Ascending aorta (tissue), 2 donors: ENCODE measurements around the gene COL4A2. TPM values are rescaled to one million over a fixed set of nuclear protein-coding genes. Genes with fewer than 3 reads are reported as not detected.
"Not testable (repeated sequence)": the region's sequence is repeated elsewhere in the genome, so short reads cannot be mapped to it uniquely, and the experiment has no call there.

Source experiments
- DNase-seq, 2 donors: peaks; one replicate each; pipeline ENCODE4 v3.0.0-alpha.2; 2019; ENCODE audit warnings: low spot score in 2 of 2
- H3K27ac ChIP-seq, 2 donors: fragments of 200-600 bp; sonication (generic); one replicate each; pipeline ENCODE4 v1.5.1; 2016 to 2017; ENCODE audit warnings: mild to moderate bottlenecking in 1 of 2
- H3K27me3 ChIP-seq: fragments of 200-600 bp; sonication (generic); one replicate; pipeline ENCODE4 v1.5.1; 2017
- H3K36me3 ChIP-seq, 2 donors: fragments of 200-600 bp; sonication (generic); one replicate each; pipeline ENCODE4 v1.5.1; 2016
- H3K4me1 ChIP-seq, 2 donors: fragments of 200-600 bp; sonication (generic); one replicate each; pipeline ENCODE4 v1.5.1; 2016 to 2017; ENCODE audit warnings: mild to moderate bottlenecking in 1 of 2
- H3K4me3 ChIP-seq, 2 donors: fragments of 200-600 bp; sonication (generic); one replicate each; pipeline ENCODE4 v1.5.1; 2016 to 2017; ENCODE audit warnings: mild to moderate bottlenecking in 1 of 2
- H3K9me3 ChIP-seq, 2 donors: fragments of 200-600 bp; sonication (generic); one replicate each; pipeline ENCODE4 v1.5.1; 2016
- intact Hi-C: fragments of 100-400 bp; cut with DNase I; formaldehyde crosslinking; loops from one replicate; pipeline ENCODE4 v1.15.1; 2023
- total RNA-seq: library from RNA; depleted of rRNA; stranded (reverse); fragments of >200 nt; gene quantifications from one replicate; pipeline ENCODE4 v1.1.0, GENCODE V29; 2016
- TF ChIP-seq, protein P1 (sequence below), 3 experiments: fragments of 200-600 bp in 2 of 3; fragments of 450-650 bp in 1 of 3; sonication (generic) in 2 of 3; IDR thresholded peaks; one replicate each; pipeline ENCODE4 v1.5.1; 2016 to 2019; ENCODE audit warnings: antibody characterized with exemption in 3 of 3, mild to moderate bottlenecking in 1 of 3, moderate library complexity in 1 of 3

Gene COL4A2
- total RNA-seq, 1 donor from 2014 or later: 1,227 TPM

DNA sequence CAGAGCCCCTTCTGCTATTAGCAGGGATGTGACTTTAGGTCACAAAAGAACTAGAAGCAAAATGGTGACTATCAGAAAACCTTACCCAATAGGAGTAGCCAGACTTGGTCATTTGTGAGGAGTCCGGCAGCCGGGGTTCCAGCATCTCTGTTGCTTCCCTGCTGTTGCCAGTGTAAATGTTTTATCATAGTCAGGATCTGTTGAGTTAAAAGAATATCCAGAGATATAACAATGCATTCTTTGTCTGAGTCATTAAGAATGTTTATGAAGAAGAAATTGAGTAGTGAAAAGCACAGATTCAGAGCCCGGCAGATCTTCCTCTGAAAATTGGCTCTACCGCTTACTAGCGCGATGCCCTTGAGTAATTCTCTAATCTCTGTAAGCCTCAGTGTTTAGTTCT, 84.2 kb downstream of the COL4A2 start:
- intact Hi-C loops: no loop called here
- TF ChIP-seq, protein P1, sequence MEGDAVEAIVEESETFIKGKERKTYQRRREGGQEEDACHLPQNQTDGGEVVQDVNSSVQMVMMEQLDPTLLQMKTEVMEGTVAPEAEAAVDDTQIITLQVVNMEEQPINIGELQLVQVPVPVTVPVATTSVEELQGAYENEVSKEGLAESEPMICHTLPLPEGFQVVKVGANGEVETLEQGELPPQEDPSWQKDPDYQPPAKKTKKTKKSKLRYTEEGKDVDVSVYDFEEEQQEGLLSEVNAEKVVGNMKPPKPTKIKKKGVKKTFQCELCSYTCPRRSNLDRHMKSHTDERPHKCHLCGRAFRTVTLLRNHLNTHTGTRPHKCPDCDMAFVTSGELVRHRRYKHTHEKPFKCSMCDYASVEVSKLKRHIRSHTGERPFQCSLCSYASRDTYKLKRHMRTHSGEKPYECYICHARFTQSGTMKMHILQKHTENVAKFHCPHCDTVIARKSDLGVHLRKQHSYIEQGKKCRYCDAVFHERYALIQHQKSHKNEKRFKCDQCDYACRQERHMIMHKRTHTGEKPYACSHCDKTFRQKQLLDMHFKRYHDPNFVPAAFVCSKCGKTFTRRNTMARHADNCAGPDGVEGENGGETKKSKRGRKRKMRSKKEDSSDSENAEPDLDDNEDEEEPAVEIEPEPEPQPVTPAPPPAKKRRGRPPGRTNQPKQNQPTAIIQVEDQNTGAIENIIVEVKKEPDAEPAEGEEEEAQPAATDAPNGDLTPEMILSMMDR (IDR thresholded peaks at IDR 0.05): no peak
- peak overlapping the region; percentile 98 to 99 for H3K27ac ChIP-seq
- no peaks in the 10 kb centered on the region for H3K27me3 ChIP-seq
- no peaks in the 10 kb centered on the region for H3K9me3 ChIP-seq
- DNase-seq: no peak
- peaks cover 22 to 81% of the 10 kb centered on the region in 2 donors for H3K4me1 ChIP-seq
- no peak overlapping the region for H3K4me3 ChIP-seq
- H3K36me3 ChIP-seq: no peaks in the 10 kb centered on the region

DNA sequence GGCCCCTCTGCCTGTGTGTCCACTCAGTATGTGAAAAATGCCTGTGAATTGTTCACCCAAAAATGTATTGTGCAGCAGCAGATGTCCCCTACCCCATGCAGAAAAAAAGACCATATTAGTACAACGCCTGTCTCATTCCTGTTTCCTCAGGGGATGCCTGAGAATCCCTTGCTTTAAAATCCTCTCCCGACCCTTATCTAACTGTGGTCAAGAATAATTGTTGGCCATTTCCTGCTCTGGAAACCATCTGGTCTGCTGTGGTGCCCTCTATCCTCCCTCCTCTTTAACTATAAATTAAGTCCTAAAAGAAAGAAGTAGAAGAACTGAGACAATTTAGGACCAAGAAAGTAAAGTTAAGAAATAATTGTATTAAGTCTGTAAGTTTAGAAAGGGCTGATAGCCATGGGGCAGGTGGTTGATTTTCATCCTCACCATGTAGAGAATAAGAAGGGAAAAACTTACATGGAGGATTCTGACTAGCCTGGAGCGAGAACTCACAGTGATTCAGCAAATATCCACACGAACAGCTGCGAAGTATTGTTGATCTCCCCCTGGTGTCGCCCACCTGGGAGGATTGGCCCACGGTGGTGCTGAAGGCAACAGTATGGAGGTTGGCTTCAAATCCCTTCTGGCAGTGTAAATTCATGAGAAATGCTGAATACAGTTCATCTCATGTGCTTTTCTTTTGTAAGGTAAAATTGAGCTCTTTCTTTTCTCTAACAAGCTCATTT, 85.6 kb downstream of the COL4A2 start:
- Histone ChIP-seq H3K27me3 (no peaks in the 10 kb centered on the region), H3K27ac (peak overlapping the region; percentile 98 to 99), H3K4me3 (no peak overlapping the region), H3K36me3 (no peaks in the 10 kb centered on the region), H3K4me1 (peaks cover 24 to 78% of the 10 kb centered on the region in 2 donors), H3K9me3 (no peaks in the 10 kb centered on the region)
- TF ChIP-seq, protein P1 (IDR thresholded peaks at IDR 0.05): no peak
- intact Hi-C loops: no loop called here
- no peak for DNase-seq

DNA sequence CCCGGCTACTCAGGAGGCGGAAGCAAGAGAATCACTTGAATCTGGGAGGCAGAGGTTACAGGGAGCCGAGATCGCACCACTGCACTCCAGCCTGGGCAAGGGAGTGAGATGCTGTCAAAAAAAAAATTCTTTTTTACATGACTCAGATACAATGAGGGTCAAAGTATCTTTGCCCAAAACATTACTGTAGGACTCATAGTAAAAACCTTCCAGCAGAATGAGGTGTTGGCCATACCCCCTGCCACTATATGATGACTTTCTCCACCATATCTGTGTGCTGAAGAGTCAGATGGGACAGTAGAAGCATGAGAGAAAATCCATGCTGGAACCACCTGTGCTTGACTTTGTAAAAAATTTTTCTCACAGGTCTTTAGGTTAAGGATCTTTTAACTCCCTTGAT, 86.7 kb downstream of the COL4A2 start:
- intact Hi-C loops: no loop called here
- H3K36me3 ChIP-seq: no peaks in the 10 kb centered on the region
- no peak overlapping the region for H3K4me3 ChIP-seq
- DNase-seq: peak in 1 of 2 donors; percentile 38
- TF ChIP-seq, protein P1 (IDR thresholded peaks at IDR 0.05): no peak
- H3K4me1 ChIP-seq: peaks cover 30 to 83% of the 10 kb centered on the region in 2 donors
- no peaks in the 10 kb centered on the region for H3K27me3 ChIP-seq
- no peaks in the 10 kb centered on the region for H3K9me3 ChIP-seq
- peak overlapping the region; percentile 98 to 99 for H3K27ac ChIP-seq

DNA sequence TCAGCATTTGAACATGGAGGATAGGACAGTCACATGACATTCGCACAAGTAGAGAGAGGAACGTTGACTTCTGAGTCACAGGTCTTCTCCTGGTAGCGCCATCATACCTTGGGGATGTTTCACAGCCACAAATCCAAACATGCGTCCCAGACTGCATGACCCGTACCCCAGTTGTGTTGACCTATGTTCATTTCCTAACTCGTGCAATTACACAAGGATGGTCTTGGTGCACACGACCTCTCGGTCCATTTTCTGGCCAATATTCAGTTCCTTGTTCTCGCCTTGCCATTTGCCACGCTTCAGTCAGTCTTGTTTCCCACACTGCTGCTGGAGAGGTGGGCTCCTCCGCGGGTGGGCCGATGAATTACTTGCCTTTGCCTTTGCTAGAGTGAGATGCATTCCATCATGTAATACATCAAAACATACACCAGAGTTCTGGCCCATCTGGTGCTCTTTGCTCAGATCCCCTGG, 87.3 kb downstream of the COL4A2 start:
- H3K36me3 ChIP-seq: no peaks in the 10 kb centered on the region
- intact Hi-C loops: no loop called here
- H3K4me3 ChIP-seq: no peak overlapping the region
- no peaks in the 10 kb centered on the region for H3K27me3 ChIP-seq
- peaks cover 28 to 83% of the 10 kb centered on the region in 2 donors for H3K4me1 ChIP-seq
- H3K27ac ChIP-seq: peak overlapping the region; percentile 98 to 99
- TF ChIP-seq, protein P1 (IDR thresholded peaks at IDR 0.05): no peak
- no peaks in the 10 kb centered on the region for H3K9me3 ChIP-seq
- DNase-seq: no peak

DNA sequence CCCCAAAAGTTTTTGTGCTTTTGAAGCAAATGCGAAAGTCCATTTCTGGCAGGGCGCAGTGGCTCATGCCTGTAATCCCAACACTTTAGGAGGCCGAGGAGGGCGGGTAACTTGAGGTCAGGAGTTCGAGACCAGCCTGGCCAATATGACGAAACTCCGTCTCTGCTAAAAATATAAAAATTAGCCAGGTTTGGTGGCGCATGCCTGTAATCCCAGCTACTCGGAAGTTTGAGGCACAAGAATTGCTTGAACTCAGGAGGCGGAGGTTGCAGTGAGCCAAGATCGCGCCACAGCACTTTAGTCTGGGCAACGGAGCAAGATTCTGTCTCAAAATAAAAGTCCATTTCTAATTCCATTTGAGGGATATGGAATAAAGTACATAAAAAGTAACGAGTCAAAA, 88.5 kb downstream of the COL4A2 start:
- peaks cover 26 to 82% of the 10 kb centered on the region in 2 donors for H3K4me1 ChIP-seq

DNA sequence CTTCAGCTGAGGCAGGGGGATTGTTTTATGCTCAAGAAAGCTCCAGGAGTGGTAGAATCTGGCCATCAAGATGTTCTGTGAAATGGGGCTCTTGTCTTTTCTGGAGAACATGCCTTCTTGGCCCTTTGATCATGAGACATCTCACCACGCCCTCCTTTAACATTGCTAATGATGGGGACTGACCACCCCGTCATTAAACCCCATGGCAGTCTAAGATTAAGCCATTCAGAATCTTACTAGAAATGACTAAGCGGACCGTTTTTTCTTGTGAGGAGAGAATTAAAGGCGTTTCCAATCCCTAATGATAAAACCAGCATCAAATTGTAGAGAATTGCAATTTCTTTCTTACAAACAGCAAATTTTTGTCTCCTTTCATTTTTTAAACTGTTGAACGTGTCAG, 89.4 kb downstream of the COL4A2 start:
- H3K4me1 ChIP-seq: peaks cover 26 to 79% of the 10 kb centered on the region in 2 donors
- no peaks in the 10 kb centered on the region for H3K36me3 ChIP-seq
- intact Hi-C loops: loop anchor here (1.0 to 2.0 kb wide), 2 partner anchors 34 to 55 kb away; no protein-coding TSS in a partner anchor
- H3K27ac ChIP-seq: peak overlapping the region; percentile 98 to 99
- peak overlapping the region; percentile 5 to 20 for H3K4me3 ChIP-seq
- H3K27me3 ChIP-seq: no peaks in the 10 kb centered on the region
- no peaks in the 10 kb centered on the region for H3K9me3 ChIP-seq
- no peak for DNase-seq
- TF ChIP-seq, protein P1 (IDR thresholded peaks at IDR 0.05): no peak

More for the DNA sequence above, 88.5 kb downstream of the COL4A2 start:
- not testable (repeated sequence) for H3K36me3 ChIP-seq, H3K9me3 ChIP-seq, H3K27me3 ChIP-seq
- intact Hi-C loops: loop anchor here (1.0 to 2.0 kb wide), 2 partner anchors 33 to 54 kb away; no protein-coding TSS in a partner anchor
- H3K4me3 ChIP-seq: peak overlapping the region in 1 of 2 donors; percentile 5
- H3K27ac ChIP-seq: peak overlapping the region; percentile 98 to 99
- DNase-seq: peak in 1 of 2 donors; percentile 92
